ENCODE data around the gene POLR2H. TPM values are rescaled to one million over a fixed set of nuclear protein-coding genes. Genes with fewer than 3 reads are reported as not detected.
A peak's percentile ranks its signal among the peaks of the same experiment; 100 is the strongest.

POLR2H gene
- total RNA-seq, 1 experiment from 2014 or later: 156 TPM

DNA sequence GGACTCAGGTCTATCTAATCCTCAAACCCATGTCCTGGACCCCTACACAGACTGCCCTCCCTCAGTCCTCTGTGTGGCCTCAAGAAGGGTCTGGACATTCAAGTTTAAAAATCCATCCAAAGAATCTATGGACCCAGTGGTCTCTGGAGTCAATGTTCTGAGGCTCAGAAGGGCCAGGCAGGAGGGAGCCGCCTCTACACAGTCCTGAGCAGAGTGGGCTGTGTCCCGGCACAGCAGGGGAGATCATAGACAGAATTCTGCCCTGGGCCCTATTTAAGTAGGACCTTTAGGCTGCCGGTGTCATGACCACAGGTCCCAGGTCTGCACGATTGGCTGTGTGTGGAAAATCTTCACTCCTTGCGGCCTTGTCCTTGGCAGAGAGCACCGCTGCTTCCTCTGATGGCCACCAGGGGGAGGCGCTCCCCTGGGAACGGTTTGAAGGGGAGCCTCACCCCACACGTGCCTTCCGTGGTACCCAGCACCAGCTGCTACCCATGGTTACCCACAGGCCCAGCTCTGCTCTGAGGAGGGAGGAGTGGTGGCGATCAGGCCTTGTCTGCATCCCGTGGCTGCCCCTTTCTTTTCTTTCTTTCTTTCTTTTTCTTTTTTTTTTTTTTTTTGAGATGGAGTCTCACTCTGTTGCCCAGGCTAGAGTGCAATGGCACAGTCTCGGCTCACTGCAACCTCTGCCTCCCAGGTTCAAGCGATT lies 56.3 kb downstream of the POLR2H start:
- ATAC-seq (peak; percentile 93), DNase-seq (ENCODE audit: low read depth, low spot score) (peak; percentile 22)
- no peaks in the 10 kb centered on the region for H3K4me1 ChIP-seq (ENCODE audit: control insufficient read depth, insufficient read depth, low read length)
- H3K36me3 ChIP-seq (ENCODE audit: control insufficient read depth, insufficient read depth, low read length): no peaks in the 10 kb centered on the region
- no peak overlapping the region for H3K4me3 ChIP-seq (ENCODE audit: low read depth in 2 of 2, low read length in 2 of 2)
- CTCF ChIA-PET: interaction anchor here (0.6 to 1.5 kb wide), 2 partner anchors 96 to 259 kb away, joined by 5 to 6 read pairs; no protein-coding TSS in a partner anchor
- in situ Hi-C loops (cut with HindIII; ENCODE audit: low pct_unique_long_range_greater_than_20kb, low sequenced_read_pairs) (no loop called here), intact Hi-C loops (cut with micrococcal nuclease; ENCODE audit: unreplicated experiment) (loop anchor here (1.0 to 2.0 kb wide), 3 partner anchors 51 to 127 kb away; no protein-coding TSS in a partner anchor)
- H3K27ac ChIP-seq (ENCODE audit: low read length): no peak overlapping the region
- TF ChIP-seq CTCF (IDR thresholded peaks at IDR 0.05): peak; percentile 98
- no peak for TF ChIP-seq POLR2AphosphoS5 (IDR thresholded peaks at IDR 0.05; ENCODE audit: low read depth, low read length)
- H3K27me3 ChIP-seq (ENCODE audit: control insufficient read depth, insufficient read depth, low read length): no peaks in the 10 kb centered on the region
- POLR2A ChIA-PET: no interaction called here
- no TSS peak for BruUV-seq (replicated peaks)
- peaks cover 3% of the 10 kb centered on the region; the same call in 1 of the 2 replicates for H3K9me3 ChIP-seq (ENCODE audit: control insufficient read depth, insufficient read depth, low read depth, low read length)

Other genes with a start within 250 kb of the POLR2H start
- 60.2 TPM for gene EIF2B5, start 226.4 kb upstream of the POLR2H start, total RNA-seq (2021; ENCODE audit: unreplicated experiment)
- gene DVL3, start 206.3 kb upstream of the POLR2H start, total RNA-seq (2021; ENCODE audit: unreplicated experiment): 97.2 TPM
- 335 TPM for gene AP2M1, start 186.9 kb upstream of the POLR2H start, total RNA-seq (2021; ENCODE audit: unreplicated experiment)
- 101 TPM for gene ABCF3, start 175.5 kb upstream of the POLR2H start, total RNA-seq (2021; ENCODE audit: unreplicated experiment)
- 0.28 TPM for gene VWA5B2, start 132.1 kb upstream of the POLR2H start, total RNA-seq (2021; ENCODE audit: unreplicated experiment)
- 72.7 TPM for gene ALG3, start 112.7 kb upstream of the POLR2H start, total RNA-seq (2021; ENCODE audit: unreplicated experiment)
- gene EEF1AKMT4, start 112.0 kb upstream of the POLR2H start, total RNA-seq (2021; ENCODE audit: unreplicated experiment): 10.7 TPM
- gene CAMK2N2, start 100.2 kb upstream of the POLR2H start, total RNA-seq (2021; ENCODE audit: unreplicated experiment): 5.7 TPM
- gene ECE2, start 85.7 kb upstream of the POLR2H start, total RNA-seq (2021; ENCODE audit: unreplicated experiment): not detected
- 536 TPM for gene PSMD2, start 62.5 kb upstream of the POLR2H start, total RNA-seq (2021; ENCODE audit: unreplicated experiment)
- gene EIF4G1, start 47.1 kb upstream of the POLR2H start, total RNA-seq (2021; ENCODE audit: unreplicated experiment): 798 TPM
- 30.1 TPM for gene FAM131A, start 24.1 kb upstream of the POLR2H start, total RNA-seq (2021; ENCODE audit: unreplicated experiment)
- gene CLCN2, start 105 bp upstream of the POLR2H start, total RNA-seq (2021; ENCODE audit: unreplicated experiment): 22.5 TPM
- not detected for gene THPO, start 16.5 kb downstream of the POLR2H start, total RNA-seq (2021; ENCODE audit: unreplicated experiment)
- 1.4 TPM for gene CHRD, start 18.3 kb downstream of the POLR2H start, total RNA-seq (2021; ENCODE audit: unreplicated experiment)
- 6.0 TPM for gene EPHB3, start 200.1 kb downstream of the POLR2H start, total RNA-seq (2021; ENCODE audit: unreplicated experiment)

Measured in Panc1 (cell line).